Fibroblast of lung (primary cell): ENCODE results near the gene CCNI. TPM values are rescaled to one million over a fixed set of nuclear protein-coding genes. Genes with fewer than 3 reads are reported as not detected.

Experiments
- DNase-seq, 2 donors: peaks; one replicate each; pipeline versions ENCODE4 v3.0.0 to v3.0.0-alpha.2; 2010; ENCODE audit warnings: low read depth in 2 of 2
- H2AFZ ChIP-seq: 2 replicates; pipeline ENCODE4 v1.5.1; 2012; ENCODE audit warnings: low read length, control low read depth, inconsistent platforms
- H3K27ac ChIP-seq: 2 replicates; pipeline ENCODE4 v1.5.1; 2011; ENCODE audit warnings: low read length, control low read depth; ENCODE audit not compliant: insufficient read depth
- H3K27me3 ChIP-seq: 2 replicates; pipeline ENCODE4 v1.5.1; 2011; ENCODE audit warnings: mild to moderate bottlenecking, low read length; ENCODE audit not compliant: control insufficient read depth, insufficient read depth
- H3K36me3 ChIP-seq: 2 replicates; pipeline ENCODE4 v1.5.1; 2011; ENCODE audit warnings: low read length; ENCODE audit not compliant: control insufficient read depth, insufficient read depth
- H3K4me1 ChIP-seq: 2 replicates; pipeline ENCODE4 v1.5.1; 2011; ENCODE audit warnings: low read length; ENCODE audit not compliant: control insufficient read depth, insufficient read depth; ENCODE audit errors: extremely low read depth
- H3K4me2 ChIP-seq: 2 replicates; pipeline ENCODE4 v1.5.1; 2011; ENCODE audit warnings: low read length, control low read depth; ENCODE audit not compliant: insufficient read depth; ENCODE audit errors: extremely low read depth
- H3K4me3 ChIP-seq, 4 experiments: fragments of 200-600 bp in 1 of 4; sonication (generic) in 1 of 4; replicated peaks in 1 of 4; 2 replicates each; pipeline ENCODE4 v1.5.1; 2011 to 2016; ENCODE audit warnings: low read length in 4 of 4, low read depth in 3 of 4, mild to moderate bottlenecking in 3 of 4, control low read depth in 2 of 4, inconsistent platforms in 1 of 4, mixed read lengths in 1 of 4; ENCODE audit not compliant: insufficient read depth in 1 of 4; ENCODE audit errors: control extremely low read depth in 1 of 4
- H3K79me2 ChIP-seq: 2 replicates; pipeline ENCODE4 v1.5.1; 2012; ENCODE audit warnings: mild to moderate bottlenecking, low read length, inconsistent platforms; ENCODE audit not compliant: control insufficient read depth, insufficient read depth
- H3K9ac ChIP-seq: 2 replicates; pipeline ENCODE4 v1.5.1; 2011; ENCODE audit warnings: mild to moderate bottlenecking, low read length, control low read depth; ENCODE audit not compliant: insufficient read depth
- H3K9me3 ChIP-seq: 2 replicates; pipeline ENCODE4 v1.5.1; 2012; ENCODE audit warnings: low read depth, low read length; ENCODE audit not compliant: control insufficient read depth, insufficient read depth
- H4K20me1 ChIP-seq: 2 replicates; pipeline ENCODE4 v1.5.1; 2011; ENCODE audit warnings: low read length; ENCODE audit not compliant: control insufficient read depth, insufficient read depth; ENCODE audit errors: extremely low read depth
- CTCF ChIP-seq, 2 donors: IDR thresholded peaks in 1 of 2; conservative IDR thresholded peaks in 1 of 2; 1 replicate in 1 of 2; 2 replicates in 1 of 2; pipeline ENCODE4 v1.5.1; 2011 to 2012; ENCODE audit warnings: low read length in 2 of 2, control low read depth in 1 of 2, inconsistent platforms in 1 of 2, low read depth in 1 of 2, mild to moderate bottlenecking in 1 of 2
- EZH2 ChIP-seq: IDR thresholded peaks from 2 replicates; pipeline ENCODE4 v1.5.1; 2012; ENCODE audit warnings: low read length, control low read depth, mild to moderate bottlenecking; ENCODE audit errors: missing control alignments
- polyA plus RNA-seq, 2 donors: library from polyadenylated mRNA; depleted of rRNA in 1 of 2; stranded (reverse) in 1 of 2; unstranded in 1 of 2; fragments of >200 nt; gene quantifications; 2 replicates each; pipeline ENCODE4 v1.2.1, GENCODE V29; 2011 to 2012; ENCODE audit warnings: missing spikeins in 1 of 2
- total RNA-seq: library from RNA; depleted of rRNA; stranded (reverse); fragments of >200 nt; gene quantifications from 2 replicates; pipeline ENCODE4 v1.2.1, GENCODE V29; 2014

Gene CCNI
- total and polyA plus RNA-seq, 2 donors (not counting 1 experiment from before 2014, with no cell fraction given): 151 to 216 TPM

GRCh38 chr4:77050962-77051361 lies 24.8 kb downstream of the CCNI start:
- Histone ChIP-seq H3K9ac (no peak overlapping the region), H3K4me2 (no peak overlapping the region), H2AFZ (no peak overlapping the region), H3K9me3 (no peaks in the 10 kb centered on the region), H3K27ac (no peak overlapping the region), H3K27me3 (no peaks in the 10 kb centered on the region), H3K4me1 (no peaks in the 10 kb centered on the region), H3K36me3 (peaks cover 11% of the 10 kb centered on the region), H3K79me2 (peaks cover 2% of the 10 kb centered on the region), H3K4me3 (no peak overlapping the region), H4K20me1 (no peaks in the 10 kb centered on the region)
- peak in 1 of 2 donors; percentile 64 for DNase-seq
- TF ChIP-seq EZH2: no peak
- TF ChIP-seq CTCF (conservative IDR thresholded peaks at IDR 0.05 in 1 of 2, IDR thresholded peaks at IDR 0.05 in 1 of 2; ENCODE audit: low read depth in 1 of 2, low read length in 2 of 2): no peak

GRCh38 chr4:77047037-77047436 lies 28.8 kb downstream of the CCNI start:
- Histone ChIP-seq H3K4me2 (no peak overlapping the region), H3K9me3 (no peaks in the 10 kb centered on the region), H3K79me2 (peaks cover 2% of the 10 kb centered on the region), H3K27ac (no peak overlapping the region), H3K9ac (no peak overlapping the region), H3K4me1 (peaks cover 5% of the 10 kb centered on the region), H2AFZ (no peak overlapping the region), H4K20me1 (no peaks in the 10 kb centered on the region), H3K27me3 (no peaks in the 10 kb centered on the region), H3K4me3 (no peak overlapping the region), H3K36me3 (peaks cover 10% of the 10 kb centered on the region)
- no peak for TF ChIP-seq EZH2
- TF ChIP-seq CTCF (conservative IDR thresholded peaks at IDR 0.05 in 1 of 2, IDR thresholded peaks at IDR 0.05 in 1 of 2; ENCODE audit: low read depth in 1 of 2, low read length in 2 of 2): peak; percentile 31 to 36
- peak; percentile 30 to 54 for DNase-seq

GRCh38 chr4:77045490-77045889 lies 30.3 kb downstream of the CCNI start:
- Histone ChIP-seq H4K20me1 (no peaks in the 10 kb centered on the region), H3K27me3 (no peaks in the 10 kb centered on the region), H3K4me3 (no peak overlapping the region), H2AFZ (no peak overlapping the region), H3K4me2 (no peak overlapping the region), H3K4me1 (peaks cover 7% of the 10 kb centered on the region), H3K27ac (no peak overlapping the region), H3K9ac (no peak overlapping the region), H3K9me3 (no peaks in the 10 kb centered on the region), H3K36me3 (peaks cover 10% of the 10 kb centered on the region), H3K79me2 (peaks cover 2% of the 10 kb centered on the region)
- peak in 1 of 2 donors; percentile 32 for TF ChIP-seq CTCF (conservative IDR thresholded peaks at IDR 0.05 in 1 of 2, IDR thresholded peaks at IDR 0.05 in 1 of 2; ENCODE audit: low read depth in 1 of 2, low read length in 2 of 2)
- no peak for TF ChIP-seq EZH2
- peak; percentile 27 to 47 for DNase-seq
